ENCODE results near the gene SH3PXD2B.
"Not testable (repeated sequence)": the region's sequence is repeated elsewhere in the genome, so short reads cannot be mapped to it uniquely, and the experiment has no call there.

SH3PXD2B gene

GRCh38 chr5:172411484-172412072 is 42.7 kb downstream of the SH3PXD2B start:
- no peak overlapping the region for H3K27ac ChIP-seq (ENCODE audit: low read depth, low read length)
- H3K36me3 ChIP-seq (ENCODE audit: control insufficient read depth in 1 of 2, insufficient read depth in 2 of 2, low read length in 2 of 2) = no peaks in the 10 kb centered on the region
- peaks cover 8 to 14% of the 10 kb centered on the region in 2 donors for H3K4me1 ChIP-seq (ENCODE audit: control insufficient read depth in 1 of 2, insufficient read depth in 2 of 2, low read length in 2 of 2)
- H3K27me3 ChIP-seq (ENCODE audit: control insufficient read depth in 1 of 2, insufficient read depth in 2 of 2, low read length in 2 of 2) = no peaks in the 10 kb centered on the region
- H3K4me3 ChIP-seq (ENCODE audit: low read depth in 1 of 2, low read length in 2 of 2) = no peak overlapping the region
- H3K9ac ChIP-seq (ENCODE audit: low read depth in 1 of 2, low read length in 2 of 2) = no peak overlapping the region
- no peaks in the 10 kb centered on the region for H3K9me3 ChIP-seq (ENCODE audit: control insufficient read depth in 1 of 2, low read length in 2 of 2)

- Histone ChIP-seq H3K27me3 (ENCODE audit: control insufficient read depth in 1 of 2, insufficient read depth in 2 of 2, low read length in 2 of 2) (no peaks in the 10 kb centered on the region), H3K4me3 (ENCODE audit: low read depth in 1 of 2, low read length in 2 of 2) (no peak overlapping the region), H3K27ac (ENCODE audit: low read depth, low read length) (no peak overlapping the region), H3K36me3 (ENCODE audit: control insufficient read depth in 1 of 2, insufficient read depth in 2 of 2, low read length in 2 of 2) (no peaks in the 10 kb centered on the region), H3K9ac (ENCODE audit: low read depth in 1 of 2, low read length in 2 of 2) (no peak overlapping the region), H3K4me1 (ENCODE audit: control insufficient read depth in 1 of 2, insufficient read depth in 2 of 2, low read length in 2 of 2) (peaks cover 8 to 14% of the 10 kb centered on the region in 2 donors), H3K9me3 (ENCODE audit: control insufficient read depth in 1 of 2, low read length in 2 of 2) (no peaks in the 10 kb centered on the region)
These were observed 43.5 kb downstream of the SH3PXD2B start for GRCh38 chr5:172410662-172411483.

GRCh38 chr5:172410160-172410559 is 44.2 kb downstream of the SH3PXD2B start:
- Histone ChIP-seq H3K36me3 (ENCODE audit: control insufficient read depth in 1 of 2, insufficient read depth in 2 of 2, low read length in 2 of 2) (peaks cover 0 to 2% of the 10 kb centered on the region in 2 donors), H3K27ac (ENCODE audit: low read depth, low read length) (no peak overlapping the region), H3K9me3 (ENCODE audit: control insufficient read depth in 1 of 2, low read length in 2 of 2) (no peaks in the 10 kb centered on the region), H3K9ac (ENCODE audit: low read depth in 1 of 2, low read length in 2 of 2) (no peak overlapping the region), H3K27me3 (ENCODE audit: control insufficient read depth in 1 of 2, insufficient read depth in 2 of 2, low read length in 2 of 2) (no peaks in the 10 kb centered on the region), H3K4me1 (ENCODE audit: control insufficient read depth in 1 of 2, insufficient read depth in 2 of 2, low read length in 2 of 2) (peaks cover 8 to 13% of the 10 kb centered on the region in 2 donors), H3K4me3 (ENCODE audit: low read depth in 1 of 2, low read length in 2 of 2) (no peak overlapping the region)

GRCh38 chr5:172409477-172409876 is 44.8 kb downstream of the SH3PXD2B start:
- not testable (repeated sequence) for H3K9me3 ChIP-seq (ENCODE audit: control insufficient read depth in 1 of 2, low read length in 2 of 2); H3K27ac ChIP-seq (ENCODE audit: low read depth, low read length); H3K36me3 ChIP-seq (ENCODE audit: control insufficient read depth in 1 of 2, insufficient read depth in 2 of 2, low read length in 2 of 2); H3K4me1 ChIP-seq (ENCODE audit: control insufficient read depth in 1 of 2, insufficient read depth in 2 of 2, low read length in 2 of 2); H3K4me3 ChIP-seq (ENCODE audit: low read depth in 1 of 2, low read length in 2 of 2); H3K9ac ChIP-seq (ENCODE audit: low read depth in 1 of 2, low read length in 2 of 2); H3K27me3 ChIP-seq (ENCODE audit: control insufficient read depth in 1 of 2, insufficient read depth in 2 of 2, low read length in 2 of 2)

- Histone ChIP-seq H3K27ac (ENCODE audit: low read depth, low read length) (no peak overlapping the region), H3K27me3 (ENCODE audit: control insufficient read depth in 1 of 2, insufficient read depth in 2 of 2, low read length in 2 of 2) (no peaks in the 10 kb centered on the region), H3K9me3 (ENCODE audit: control insufficient read depth in 1 of 2, low read length in 2 of 2) (no peaks in the 10 kb centered on the region), H3K4me1 (ENCODE audit: control insufficient read depth in 1 of 2, insufficient read depth in 2 of 2, low read length in 2 of 2) (peaks cover 0 to 14% of the 10 kb centered on the region in 2 donors), H3K9ac (ENCODE audit: low read depth in 1 of 2, low read length in 2 of 2) (no peak overlapping the region), H3K4me3 (ENCODE audit: low read depth in 1 of 2, low read length in 2 of 2) (no peak overlapping the region), H3K36me3 (ENCODE audit: control insufficient read depth in 1 of 2, insufficient read depth in 2 of 2, low read length in 2 of 2) (peaks cover 0 to 2% of the 10 kb centered on the region in 2 donors)
These were observed 46.5 kb downstream of the SH3PXD2B start for GRCh38 chr5:172407822-172408221.

- Histone ChIP-seq H3K27ac (ENCODE audit: low read depth, low read length) (no peak overlapping the region), H3K4me3 (ENCODE audit: low read depth in 1 of 2, low read length in 2 of 2) (no peak overlapping the region), H3K4me1 (ENCODE audit: control insufficient read depth in 1 of 2, insufficient read depth in 2 of 2, low read length in 2 of 2) (peaks cover 0 to 16% of the 10 kb centered on the region in 2 donors), H3K9me3 (ENCODE audit: control insufficient read depth in 1 of 2, low read length in 2 of 2) (no peaks in the 10 kb centered on the region), H3K9ac (ENCODE audit: low read depth in 1 of 2, low read length in 2 of 2) (no peak overlapping the region), H3K36me3 (ENCODE audit: control insufficient read depth in 1 of 2, insufficient read depth in 2 of 2, low read length in 2 of 2) (peaks cover 0 to 2% of the 10 kb centered on the region in 2 donors), H3K27me3 (ENCODE audit: control insufficient read depth in 1 of 2, insufficient read depth in 2 of 2, low read length in 2 of 2) (no peaks in the 10 kb centered on the region)
These were observed 47.1 kb downstream of the SH3PXD2B start for GRCh38 chr5:172407241-172407691.

DNA sequence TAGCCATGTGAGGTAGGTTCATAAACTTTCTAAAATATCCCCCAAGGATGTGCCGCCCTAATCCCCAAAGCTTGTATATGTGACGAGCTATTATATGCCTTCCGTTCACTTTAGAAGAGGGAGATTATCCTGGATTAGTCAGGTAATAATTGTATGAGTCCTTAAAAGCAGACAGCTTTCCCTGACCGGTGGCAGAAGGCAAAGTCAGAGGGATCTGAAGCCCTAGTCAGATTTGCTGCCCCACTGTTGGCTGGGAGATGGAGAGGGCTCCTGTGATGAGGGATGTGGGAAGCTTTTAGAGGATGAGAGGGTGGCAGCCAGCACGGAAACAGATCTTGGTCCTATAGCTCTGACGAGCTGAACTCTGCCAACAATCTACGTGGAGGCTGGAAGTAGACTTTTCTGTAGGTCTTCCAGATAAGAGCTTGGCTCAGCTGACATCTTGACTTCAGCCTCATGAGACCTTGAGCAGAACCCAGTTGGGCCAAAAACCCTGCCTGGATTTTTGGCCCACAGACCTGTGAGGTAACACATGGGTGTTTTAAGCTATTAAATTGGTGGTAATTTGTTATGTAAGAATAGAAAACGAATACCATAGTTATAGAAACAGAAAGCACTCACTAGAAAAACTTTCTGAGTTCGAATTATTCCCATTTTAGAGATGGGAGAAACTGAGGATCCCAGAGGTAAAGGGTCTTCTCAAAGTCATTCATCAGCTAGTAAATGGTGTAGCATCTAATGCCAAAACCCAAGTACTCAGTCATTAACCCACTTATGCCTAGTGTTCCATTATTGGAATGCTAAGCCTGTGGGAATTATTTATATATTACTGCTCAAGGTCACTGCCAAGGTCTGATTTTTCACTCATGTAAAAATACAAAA is 48.9 kb downstream of the SH3PXD2B start:
- Histone ChIP-seq H3K36me3 (ENCODE audit: control insufficient read depth in 1 of 2, insufficient read depth in 2 of 2, low read length in 2 of 2) (peaks cover 0 to 2% of the 10 kb centered on the region in 2 donors), H3K9me3 (ENCODE audit: control insufficient read depth in 1 of 2, low read length in 2 of 2) (no peaks in the 10 kb centered on the region), H3K27ac (ENCODE audit: low read depth, low read length) (no peak overlapping the region), H3K4me3 (ENCODE audit: low read depth in 1 of 2, low read length in 2 of 2) (no peak overlapping the region), H3K27me3 (ENCODE audit: control insufficient read depth in 1 of 2, insufficient read depth in 2 of 2, low read length in 2 of 2) (no peaks in the 10 kb centered on the region), H3K9ac (ENCODE audit: low read depth in 1 of 2, low read length in 2 of 2) (no peak overlapping the region), H3K4me1 (ENCODE audit: control insufficient read depth in 1 of 2, insufficient read depth in 2 of 2, low read length in 2 of 2) (peaks cover 0 to 8% of the 10 kb centered on the region in 2 donors)

DNA sequence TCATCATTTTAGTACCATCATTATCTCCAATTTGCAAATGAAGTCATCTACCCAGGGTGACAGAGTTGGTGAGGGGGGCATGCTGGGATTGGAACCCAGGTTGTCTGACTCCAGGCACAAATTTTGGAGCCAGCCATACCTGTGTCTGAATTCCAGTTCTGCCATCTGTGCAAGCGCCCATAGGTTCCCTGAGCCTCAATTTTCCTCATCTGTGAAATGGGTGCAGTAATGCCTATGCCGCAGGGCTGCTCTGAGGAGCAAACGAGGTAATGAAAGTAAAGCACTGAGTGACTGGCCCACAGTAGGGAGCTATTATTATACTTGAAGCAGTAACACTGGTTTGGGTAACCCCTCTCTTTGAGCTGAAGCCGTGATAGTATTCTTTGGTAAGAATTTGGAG is 49.6 kb downstream of the SH3PXD2B start:
- no peak overlapping the region for H3K9ac ChIP-seq (ENCODE audit: low read depth in 1 of 2, low read length in 2 of 2)
- no peak overlapping the region for H3K27ac ChIP-seq (ENCODE audit: low read depth, low read length)

DNA sequence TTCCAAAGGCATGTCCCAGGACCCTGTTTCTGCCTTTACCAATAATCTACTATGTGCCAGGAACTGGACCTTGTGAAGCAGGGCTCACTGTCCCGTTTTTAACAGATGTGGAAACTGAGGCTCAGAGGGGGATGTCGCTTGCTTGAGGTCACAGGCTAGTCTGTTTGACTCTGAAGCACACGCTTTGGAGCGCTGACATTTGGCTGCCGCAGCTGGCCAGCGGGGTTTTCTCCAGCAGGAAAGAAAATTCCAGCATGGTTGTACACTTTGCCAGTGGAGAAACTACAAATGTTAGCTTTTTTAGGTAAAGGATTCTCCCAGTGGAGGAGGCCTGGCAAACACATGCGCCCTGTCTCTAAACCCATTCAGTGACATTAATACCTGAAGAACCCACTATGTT is 50.5 kb downstream of the SH3PXD2B start:
- peaks cover 0 to 2% of the 10 kb centered on the region in 2 donors for H3K36me3 ChIP-seq (ENCODE audit: control insufficient read depth in 1 of 2, insufficient read depth in 2 of 2, low read length in 2 of 2)
- no peaks in the 10 kb centered on the region for H3K9me3 ChIP-seq (ENCODE audit: control insufficient read depth in 1 of 2, low read length in 2 of 2)
- H3K9ac ChIP-seq (ENCODE audit: low read depth in 1 of 2, low read length in 2 of 2) = no peak overlapping the region
- no peaks in the 10 kb centered on the region for H3K27me3 ChIP-seq (ENCODE audit: control insufficient read depth in 1 of 2, insufficient read depth in 2 of 2, low read length in 2 of 2)
- H3K4me3 ChIP-seq (ENCODE audit: low read depth in 1 of 2, low read length in 2 of 2) = no peak overlapping the region
- H3K4me1 ChIP-seq (ENCODE audit: control insufficient read depth in 1 of 2, insufficient read depth in 2 of 2, low read length in 2 of 2) = peaks cover 0 to 8% of the 10 kb centered on the region in 2 donors
- no peak overlapping the region for H3K27ac ChIP-seq (ENCODE audit: low read depth, low read length)

More for the DNA sequence above, 49.6 kb downstream of the SH3PXD2B start:
- Histone ChIP-seq H3K36me3 (ENCODE audit: control insufficient read depth in 1 of 2, insufficient read depth in 2 of 2, low read length in 2 of 2) (peaks cover 0 to 2% of the 10 kb centered on the region in 2 donors), H3K4me3 (ENCODE audit: low read depth in 1 of 2, low read length in 2 of 2) (no peak overlapping the region), H3K9me3 (ENCODE audit: control insufficient read depth in 1 of 2, low read length in 2 of 2) (no peaks in the 10 kb centered on the region), H3K27me3 (ENCODE audit: control insufficient read depth in 1 of 2, insufficient read depth in 2 of 2, low read length in 2 of 2) (no peaks in the 10 kb centered on the region), H3K4me1 (ENCODE audit: control insufficient read depth in 1 of 2, insufficient read depth in 2 of 2, low read length in 2 of 2) (peaks cover 0 to 8% of the 10 kb centered on the region in 2 donors)

All from duodenal mucosa (tissue), 2 donors.